Liver (tissue), 9 donors: Measurements from ENCODE around the gene MRPL21. TPM values are rescaled to one million over a fixed set of nuclear protein-coding genes. Genes with fewer than 3 reads are reported as not detected.

Experiments
- DNase-seq: peaks from one replicate; pipeline ENCODE4 v3.0.0-alpha.2; 2017; ENCODE audit warnings: low spot score
- H3K27ac ChIP-seq, 2 donors: one replicate each; pipeline ENCODE4 v1.7.0; 2013; ENCODE audit warnings: inconsistent platforms in 2 of 2, low read length in 2 of 2, control low read depth in 1 of 2, low read depth in 1 of 2, mild to moderate bottlenecking in 1 of 2
- H3K27me3 ChIP-seq, 4 donors: one replicate each; pipeline versions ENCODE4 v1.6.1 to v1.7.0; 2013; ENCODE audit warnings: low read length in 3 of 4, inconsistent platforms in 1 of 4, mild to moderate bottlenecking in 1 of 4, moderate library complexity in 1 of 4; ENCODE audit not compliant: control insufficient read depth in 4 of 4, insufficient read depth in 4 of 4
- H3K36me3 ChIP-seq, 4 donors: one replicate each; pipeline versions ENCODE4 v1.6.1 to v1.7.0; 2013; ENCODE audit warnings: low read length in 3 of 4, mild to moderate bottlenecking in 3 of 4, low read depth in 1 of 4, moderate library complexity in 1 of 4; ENCODE audit not compliant: control insufficient read depth in 4 of 4, insufficient read depth in 3 of 4
- H3K4me1 ChIP-seq, 4 donors: one replicate each; pipeline versions ENCODE4 v1.6.1 to v1.7.0; 2013; ENCODE audit warnings: low read length in 3 of 4, mild to moderate bottlenecking in 3 of 4, moderate library complexity in 1 of 4; ENCODE audit not compliant: control insufficient read depth in 4 of 4, insufficient read depth in 4 of 4
- H3K4me3 ChIP-seq, 3 donors: one replicate each; pipeline versions ENCODE4 v1.6.1 to v1.7.0; 2013; ENCODE audit warnings: low read length in 3 of 3, control low read depth in 1 of 3, low read depth in 1 of 3, mild to moderate bottlenecking in 1 of 3
- H3K9ac ChIP-seq, 2 donors: one replicate each; pipeline ENCODE4 v1.7.0; 2013; ENCODE audit warnings: low read length in 2 of 2, mild to moderate bottlenecking in 2 of 2, moderate library complexity in 2 of 2, control low read depth in 1 of 2, low read depth in 1 of 2
- H3K9me3 ChIP-seq, 4 donors: one replicate each; pipeline versions ENCODE4 v1.6.1 to v1.7.0; 2013; ENCODE audit warnings: low read length in 3 of 4; ENCODE audit not compliant: control insufficient read depth in 4 of 4
- EGR1 ChIP-seq, 2 donors: IDR thresholded peaks; 2 replicates each; pipeline ENCODE4 v1.6.1; 2016 to 2018; ENCODE audit warnings: antibody characterized with exemption in 2 of 2, low read depth in 2 of 2
- FOXA1 ChIP-seq: IDR thresholded peaks from 2 replicates; pipeline ENCODE4 v1.6.1; 2016; ENCODE audit warnings: antibody characterized with exemption
- FOXA2 ChIP-seq: IDR thresholded peaks from 2 replicates; pipeline ENCODE4 v1.6.1; 2016; ENCODE audit warnings: antibody characterized with exemption
- GABPA ChIP-seq, 2 donors: IDR thresholded peaks in 1 of 2; conservative IDR thresholded peaks in 1 of 2; 2 replicates each; pipeline ENCODE4 v1.6.1; 2016; ENCODE audit warnings: antibody characterized with exemption in 2 of 2, mild to moderate bottlenecking in 1 of 2, moderate library complexity in 1 of 2
- HNF4A ChIP-seq, 2 donors: conservative IDR thresholded peaks; 2 replicates each; pipeline ENCODE4 v1.6.1; 2016; ENCODE audit warnings: antibody characterized with exemption in 2 of 2, mild to moderate bottlenecking in 2 of 2
- HNF4G ChIP-seq: IDR thresholded peaks from 2 replicates; pipeline ENCODE4 v1.6.1; 2016; ENCODE audit warnings: antibody characterized with exemption
- JUND ChIP-seq, 2 donors: IDR thresholded peaks; 2 replicates each; pipeline ENCODE4 v1.6.1; 2016; ENCODE audit warnings: antibody characterized with exemption in 2 of 2
- NR2F2 ChIP-seq: IDR thresholded peaks from 2 replicates; pipeline ENCODE4 v1.6.1; 2016; ENCODE audit warnings: antibody characterized with exemption
- RAD21 ChIP-seq, 2 donors: IDR thresholded peaks; 2 replicates each; pipeline ENCODE4 v1.6.1; 2016; ENCODE audit warnings: antibody characterized with exemption in 2 of 2, mild to moderate bottlenecking in 2 of 2
- RXRA ChIP-seq, 2 donors: IDR thresholded peaks; 2 replicates each; pipeline ENCODE4 v1.6.1; 2017 to 2018; ENCODE audit warnings: antibody characterized with exemption in 2 of 2, mild to moderate bottlenecking in 1 of 2
- SP1 ChIP-seq: IDR thresholded peaks from 2 replicates; pipeline ENCODE4 v1.6.1; 2018; ENCODE audit warnings: antibody characterized with exemption, mild to moderate bottlenecking
- TAF1 ChIP-seq: conservative IDR thresholded peaks from 2 replicates; pipeline ENCODE4 v1.6.1; 2016; ENCODE audit warnings: antibody characterized with exemption, mild to moderate bottlenecking
- YY1 ChIP-seq: IDR thresholded peaks from 2 replicates; pipeline ENCODE4 v1.6.1; 2016; ENCODE audit warnings: antibody characterized with exemption, mild to moderate bottlenecking
- WGBS: extraction: QIAGEN DNeasy Blood & Tissue Kit; methylation state at CpG from one replicate; pipeline ENCODE4 v1.1.7; 2013; 5-methylcytosine and 5-hydroxymethylcytosine counted together
- polyA plus RNA-seq, 2 donors: library from polyadenylated mRNA; stranded (reverse) in 1 of 2; unstranded in 1 of 2; fragments of 200-250 nt in 1 of 2; fragments of >200 nt in 1 of 2; fragmentation: Nextera tagmentation in 1 of 2; extraction: Ambion mirVana in 1 of 2; gene quantifications; one replicate each; pipeline versions ENCODE4 v1.2.1 to v1.2.3, GENCODE V29; 2013 to 2015
- total RNA-seq, 2 donors: library from RNA; depleted of rRNA; stranded (reverse); fragments of >200 nt; gene quantifications; one replicate each; pipeline ENCODE4 v1.2.3, GENCODE V29; 2014
- TF ChIP-seq, protein P1 (sequence below): fragments of 150-350 bp; IDR thresholded peaks from 2 replicates; pipeline ENCODE4 v1.5.1; 2017; ENCODE audit warnings: improper control_type of control experiment, low read depth, low read length; ENCODE audit not compliant: missing input control
- TF ChIP-seq, protein P2 (sequence below): IDR thresholded peaks from 2 replicates; pipeline ENCODE4 v1.6.1; 2016; ENCODE audit warnings: antibody characterized with exemption, mild to moderate bottlenecking
- TF ChIP-seq, protein P3 (sequence below): IDR thresholded peaks from 2 replicates; pipeline ENCODE4 v1.6.1; 2016; ENCODE audit warnings: antibody characterized with exemption
- TF ChIP-seq, protein P4 (sequence below): IDR thresholded peaks from 2 replicates; pipeline ENCODE4 v1.6.1; 2016; ENCODE audit warnings: antibody characterized with exemption
- donor health status: healthy.
- donor health status: healthy.
- donor health status: healthy.
- donor health status: healthy.
- donor health status: healthy.

The MRPL21 gene
- total and polyA plus RNA-seq, 4 donors: 22.3 to 76.8 (median 35.4) TPM

DNA sequence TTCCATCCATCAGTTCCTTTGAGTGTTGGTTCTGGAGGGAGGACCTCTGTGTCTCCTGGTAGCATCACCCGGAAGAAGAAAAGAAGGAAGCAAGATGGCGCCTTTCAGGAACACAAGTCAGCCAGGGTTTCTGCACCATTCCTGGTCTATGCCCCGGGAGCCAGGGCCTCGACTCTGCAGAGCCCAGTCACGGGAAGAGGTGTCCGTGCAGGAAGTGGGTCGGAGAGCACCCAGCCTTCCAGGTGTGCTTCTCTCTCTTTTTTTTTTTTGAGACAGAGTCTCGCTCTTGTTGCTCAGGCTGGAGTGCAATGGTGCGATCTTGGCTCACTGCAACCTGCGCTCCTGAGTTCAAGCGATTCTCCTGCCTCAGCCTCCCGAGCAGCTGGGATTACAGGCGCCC lies 21.2 kb downstream of the MRPL21 start:
- H3K36me3 ChIP-seq: no peaks in the 10 kb centered on the region
- H3K27me3 ChIP-seq: no peaks in the 10 kb centered on the region
- peaks cover 0 to 4% (median 0%) of the 10 kb centered on the region in 4 donors for H3K4me1 ChIP-seq
- no peak overlapping the region for H3K27ac ChIP-seq
- no peak for DNase-seq
- 92% methylated on average over 13 of the region's 13 CpGs for WGBS
- no peaks in the 10 kb centered on the region for H3K9me3 ChIP-seq
- no peak overlapping the region for H3K4me3 ChIP-seq
- no peak for TF ChIP-seq RAD21 (IDR thresholded peaks at IDR 0.05)
- no peak for TF ChIP-seq NR2F2
- TF ChIP-seq FOXA1: no peak
- TF ChIP-seq GABPA (IDR thresholded peaks at IDR 0.05 in 1 of 2, conservative IDR thresholded peaks at IDR 0.05 in 1 of 2): no peak
- TF ChIP-seq, protein P1, sequence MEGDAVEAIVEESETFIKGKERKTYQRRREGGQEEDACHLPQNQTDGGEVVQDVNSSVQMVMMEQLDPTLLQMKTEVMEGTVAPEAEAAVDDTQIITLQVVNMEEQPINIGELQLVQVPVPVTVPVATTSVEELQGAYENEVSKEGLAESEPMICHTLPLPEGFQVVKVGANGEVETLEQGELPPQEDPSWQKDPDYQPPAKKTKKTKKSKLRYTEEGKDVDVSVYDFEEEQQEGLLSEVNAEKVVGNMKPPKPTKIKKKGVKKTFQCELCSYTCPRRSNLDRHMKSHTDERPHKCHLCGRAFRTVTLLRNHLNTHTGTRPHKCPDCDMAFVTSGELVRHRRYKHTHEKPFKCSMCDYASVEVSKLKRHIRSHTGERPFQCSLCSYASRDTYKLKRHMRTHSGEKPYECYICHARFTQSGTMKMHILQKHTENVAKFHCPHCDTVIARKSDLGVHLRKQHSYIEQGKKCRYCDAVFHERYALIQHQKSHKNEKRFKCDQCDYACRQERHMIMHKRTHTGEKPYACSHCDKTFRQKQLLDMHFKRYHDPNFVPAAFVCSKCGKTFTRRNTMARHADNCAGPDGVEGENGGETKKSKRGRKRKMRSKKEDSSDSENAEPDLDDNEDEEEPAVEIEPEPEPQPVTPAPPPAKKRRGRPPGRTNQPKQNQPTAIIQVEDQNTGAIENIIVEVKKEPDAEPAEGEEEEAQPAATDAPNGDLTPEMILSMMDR: no peak
- TF ChIP-seq SP1: no peak
- TF ChIP-seq, protein P2, sequence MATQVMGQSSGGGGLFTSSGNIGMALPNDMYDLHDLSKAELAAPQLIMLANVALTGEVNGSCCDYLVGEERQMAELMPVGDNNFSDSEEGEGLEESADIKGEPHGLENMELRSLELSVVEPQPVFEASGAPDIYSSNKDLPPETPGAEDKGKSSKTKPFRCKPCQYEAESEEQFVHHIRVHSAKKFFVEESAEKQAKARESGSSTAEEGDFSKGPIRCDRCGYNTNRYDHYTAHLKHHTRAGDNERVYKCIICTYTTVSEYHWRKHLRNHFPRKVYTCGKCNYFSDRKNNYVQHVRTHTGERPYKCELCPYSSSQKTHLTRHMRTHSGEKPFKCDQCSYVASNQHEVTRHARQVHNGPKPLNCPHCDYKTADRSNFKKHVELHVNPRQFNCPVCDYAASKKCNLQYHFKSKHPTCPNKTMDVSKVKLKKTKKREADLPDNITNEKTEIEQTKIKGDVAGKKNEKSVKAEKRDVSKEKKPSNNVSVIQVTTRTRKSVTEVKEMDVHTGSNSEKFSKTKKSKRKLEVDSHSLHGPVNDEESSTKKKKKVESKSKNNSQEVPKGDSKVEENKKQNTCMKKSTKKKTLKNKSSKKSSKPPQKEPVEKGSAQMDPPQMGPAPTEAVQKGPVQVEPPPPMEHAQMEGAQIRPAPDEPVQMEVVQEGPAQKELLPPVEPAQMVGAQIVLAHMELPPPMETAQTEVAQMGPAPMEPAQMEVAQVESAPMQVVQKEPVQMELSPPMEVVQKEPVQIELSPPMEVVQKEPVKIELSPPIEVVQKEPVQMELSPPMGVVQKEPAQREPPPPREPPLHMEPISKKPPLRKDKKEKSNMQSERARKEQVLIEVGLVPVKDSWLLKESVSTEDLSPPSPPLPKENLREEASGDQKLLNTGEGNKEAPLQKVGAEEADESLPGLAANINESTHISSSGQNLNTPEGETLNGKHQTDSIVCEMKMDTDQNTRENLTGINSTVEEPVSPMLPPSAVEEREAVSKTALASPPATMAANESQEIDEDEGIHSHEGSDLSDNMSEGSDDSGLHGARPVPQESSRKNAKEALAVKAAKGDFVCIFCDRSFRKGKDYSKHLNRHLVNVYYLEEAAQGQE: no peak
- TF ChIP-seq YY1: no peak
- no peak for TF ChIP-seq RXRA (IDR thresholded peaks at IDR 0.05)
- TF ChIP-seq, protein P3, sequence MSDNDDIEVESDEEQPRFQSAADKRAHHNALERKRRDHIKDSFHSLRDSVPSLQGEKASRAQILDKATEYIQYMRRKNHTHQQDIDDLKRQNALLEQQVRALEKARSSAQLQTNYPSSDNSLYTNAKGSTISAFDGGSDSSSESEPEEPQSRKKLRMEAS: no peak
- TF ChIP-seq TAF1: no peak
- no peak for TF ChIP-seq EGR1 (IDR thresholded peaks at IDR 0.05; ENCODE audit: low read depth in 2 of 2)
- TF ChIP-seq HNF4G: no peak
- TF ChIP-seq, protein P4, sequence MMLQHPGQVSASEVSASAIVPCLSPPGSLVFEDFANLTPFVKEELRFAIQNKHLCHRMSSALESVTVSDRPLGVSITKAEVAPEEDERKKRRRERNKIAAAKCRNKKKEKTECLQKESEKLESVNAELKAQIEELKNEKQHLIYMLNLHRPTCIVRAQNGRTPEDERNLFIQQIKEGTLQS: no peak
- TF ChIP-seq FOXA2: no peak
- no peak for TF ChIP-seq JUND (IDR thresholded peaks at IDR 0.05)
- no peak for TF ChIP-seq HNF4A (conservative IDR thresholded peaks at IDR 0.05)
- no peak overlapping the region for H3K9ac ChIP-seq

DNA sequence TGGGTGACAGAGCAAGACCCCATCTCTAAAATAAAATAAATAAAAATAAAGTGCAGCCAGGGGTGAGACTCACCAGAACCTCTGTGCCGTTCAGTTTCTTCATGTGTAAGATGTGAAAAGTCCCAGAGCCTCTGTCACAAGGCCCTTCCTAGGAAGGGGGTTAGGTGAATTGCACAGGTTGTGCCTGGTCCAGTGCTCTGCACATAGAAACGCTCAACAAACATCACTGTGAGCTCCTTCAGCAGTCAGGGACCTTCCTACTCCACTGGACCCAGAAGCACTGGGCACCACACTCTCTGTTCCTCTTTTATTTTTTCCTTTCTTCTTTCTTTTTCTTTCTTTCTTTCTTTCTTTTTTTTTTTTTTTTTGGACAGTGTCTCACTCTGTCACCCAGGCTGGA lies 22.3 kb downstream of the MRPL21 start:
- WGBS: 95% methylated on average over 2 of the region's 2 CpGs

More for the DNA sequence above, 22.3 kb downstream of the MRPL21 start:
- no peak for DNase-seq
- Histone ChIP-seq H3K9ac (no peak overlapping the region), H3K9me3 (no peaks in the 10 kb centered on the region), H3K4me3 (no peak overlapping the region), H3K27ac (no peak overlapping the region), H3K4me1 (peaks cover 0 to 4% (median 0%) of the 10 kb centered on the region in 4 donors), H3K36me3 (no peaks in the 10 kb centered on the region), H3K27me3 (no peaks in the 10 kb centered on the region)
- TF ChIP-seq, protein P4: no peak
- TF ChIP-seq, protein P1: no peak
- no peak for TF ChIP-seq GABPA (IDR thresholded peaks at IDR 0.05 in 1 of 2, conservative IDR thresholded peaks at IDR 0.05 in 1 of 2)
